Stimulated activated CD4-positive, alpha-beta T cell treated with anti-CD3 and anti-CD28 coated beads, Interleukin-1b, Interleukin-23, amount 100 ng/mL, for 48 hours (primary cell): ENCODE measurements around the gene CPEB4.

Experiments used
- DNase-seq: peaks from one replicate; pipeline ENCODE4 v3.0.0-alpha.2; 2020

CPEB4 gene

DNA sequence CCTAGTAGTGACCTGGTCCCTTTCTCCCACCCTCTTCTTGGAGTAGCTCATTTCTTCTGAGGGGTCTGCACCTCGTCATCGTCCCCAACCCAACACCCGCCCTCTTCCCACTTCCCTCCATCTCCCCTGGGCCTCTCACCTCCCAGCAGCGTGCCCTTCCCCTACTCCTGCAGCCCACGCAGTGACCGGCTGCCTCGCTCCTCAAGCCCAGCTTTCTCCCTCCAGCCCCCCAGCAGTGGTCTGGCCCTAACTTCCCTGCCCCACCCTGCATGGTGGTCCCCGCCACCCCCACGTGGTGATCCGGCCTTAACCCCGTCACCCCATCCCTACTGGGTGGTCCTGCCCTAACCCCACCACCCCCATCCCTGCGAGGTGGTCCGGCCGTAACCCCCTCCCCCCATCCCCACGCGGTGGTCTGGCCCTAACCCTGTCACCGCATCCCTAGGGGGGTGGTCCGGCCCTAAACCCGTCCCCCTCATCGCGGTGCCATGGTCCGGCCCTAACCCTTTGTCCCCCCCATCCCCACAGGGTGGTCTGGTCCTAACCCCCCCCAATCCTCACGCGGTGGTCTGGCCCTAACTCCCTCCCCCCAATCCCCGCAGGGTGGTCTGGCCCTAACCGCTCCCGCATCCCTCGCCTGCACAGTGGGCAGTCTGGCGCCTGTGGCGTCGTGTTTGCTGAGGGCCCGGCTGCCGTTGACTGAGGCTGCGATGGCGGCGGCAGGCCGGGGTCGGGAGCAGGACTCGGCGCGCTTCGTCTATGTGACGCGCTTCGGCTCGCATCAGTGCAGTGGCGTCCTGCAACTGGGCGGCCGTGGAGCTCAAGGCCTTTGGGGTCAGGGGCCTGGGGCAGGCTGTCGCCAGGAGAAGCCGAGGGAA lies 100.6 kb downstream of the CPEB4 start, which contains the start of gene C5orf47:
Gene C5orf47, plus strand, starts transcription at position 617 of the 878 bp plus-strand sequence. Its CDS starts 94 bp downstream, at position 711.
- DNase-seq, result no peak

DNA sequence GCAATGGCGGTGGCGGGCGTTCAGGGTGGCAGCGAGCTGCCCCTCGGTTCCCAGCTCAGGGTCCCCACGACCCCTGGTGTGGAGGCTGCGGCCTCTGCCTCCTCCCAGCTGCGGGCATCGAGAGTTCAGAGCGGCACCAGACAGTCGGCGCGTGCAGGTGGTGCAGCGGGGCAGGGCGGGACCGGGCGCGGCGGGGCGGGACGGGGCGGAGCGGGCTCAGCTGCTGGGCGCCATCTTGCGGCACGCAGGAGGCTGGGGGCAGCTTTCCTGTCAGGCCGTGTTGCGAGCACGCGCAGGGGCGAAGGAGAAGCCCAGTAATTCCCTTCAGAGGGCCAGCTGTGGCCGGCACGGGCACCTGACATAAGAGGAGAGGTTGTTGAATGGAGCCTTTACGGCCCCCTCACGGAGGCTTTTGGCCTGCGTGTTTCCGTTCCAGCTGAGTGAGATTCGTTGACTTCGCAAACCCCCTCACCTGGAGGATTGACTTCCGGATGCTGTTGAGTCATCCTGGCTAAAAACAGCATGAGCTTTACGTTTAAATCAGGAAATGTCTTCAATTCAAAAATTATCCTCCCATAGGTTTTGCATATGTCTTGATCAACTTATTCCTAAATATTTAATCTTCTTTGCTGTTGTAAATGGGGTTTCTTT lies 101.4 kb downstream of the CPEB4 start:
- no peak for DNase-seq

DNA sequence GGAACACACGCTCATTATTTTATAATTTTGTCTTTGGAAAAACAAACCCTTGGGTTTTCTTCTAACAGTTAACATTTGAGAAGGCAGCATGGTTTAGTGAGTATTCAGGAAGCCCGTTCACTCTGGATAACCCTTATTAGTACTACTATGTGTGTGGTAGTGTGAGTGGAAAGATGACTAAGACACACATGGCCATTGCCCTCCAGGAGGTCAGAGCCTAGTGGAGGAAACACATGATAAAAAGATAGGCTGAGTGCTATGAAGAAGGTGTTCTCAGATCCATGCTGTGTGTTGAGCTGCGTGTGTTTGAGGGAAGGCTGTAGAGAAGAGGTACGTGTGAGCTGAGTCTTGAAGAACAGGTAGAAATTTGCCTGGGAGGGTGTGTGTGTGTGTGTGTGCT lies 109.2 kb downstream of the CPEB4 start:
- DNase-seq, result no peak

DNA sequence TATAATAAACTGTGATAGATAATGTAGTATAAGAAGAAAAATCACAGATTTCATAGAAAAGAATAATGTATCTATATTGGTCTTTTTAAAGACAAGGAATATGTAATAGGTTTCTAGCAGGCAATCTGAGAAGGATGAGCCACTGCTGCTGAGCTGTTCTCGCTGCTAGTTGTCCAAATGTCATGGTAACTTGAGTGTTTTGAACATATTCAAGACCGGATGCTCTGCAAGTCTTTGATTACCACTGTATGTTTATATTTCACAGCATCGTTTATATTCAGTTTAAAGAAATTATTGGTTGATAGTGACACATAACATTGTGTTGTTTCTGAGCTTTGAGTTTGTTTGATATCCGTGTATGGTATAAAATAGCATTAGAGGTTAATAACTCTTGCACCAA lies 110.4 kb downstream of the CPEB4 start:
- DNase-seq, result no peak

DNA sequence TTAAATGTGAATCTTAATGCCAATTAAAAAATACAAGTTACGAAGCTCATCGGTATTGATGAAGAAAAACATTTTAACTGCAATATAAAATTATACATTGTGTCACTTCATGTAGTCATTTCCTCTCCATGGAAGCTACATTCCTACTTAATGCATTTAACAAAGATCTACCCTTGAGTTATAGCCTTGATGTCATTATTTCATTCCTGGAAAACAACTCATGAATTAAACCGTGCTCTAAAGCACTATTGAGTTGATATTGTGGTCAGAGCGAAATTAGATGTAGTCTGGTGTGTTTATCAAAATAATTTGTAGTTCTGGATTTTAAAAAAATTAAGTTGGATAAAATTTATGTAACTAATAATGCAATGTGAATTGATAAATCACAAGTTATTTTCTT lies 111.9 kb downstream of the CPEB4 start:
- DNase-seq, result no peak

DNA sequence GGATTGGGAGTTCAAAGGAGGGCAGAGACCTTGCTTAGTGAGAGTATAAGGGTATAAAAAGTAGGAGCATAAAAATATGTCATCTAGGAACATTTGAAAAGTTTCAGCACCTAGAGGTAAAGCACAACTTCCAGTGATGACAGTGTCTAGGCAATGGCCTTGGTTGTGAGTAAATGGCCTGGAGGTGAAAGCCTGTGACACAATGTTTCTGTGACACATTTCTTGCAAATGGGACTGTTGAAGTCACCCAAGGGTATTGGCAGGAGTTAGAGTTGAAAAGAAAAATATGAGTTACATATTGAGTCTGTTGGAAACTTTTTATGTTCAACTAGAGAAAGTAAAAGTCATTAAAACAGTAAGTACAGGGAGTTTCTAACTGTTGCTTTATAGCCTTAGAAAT lies 115.6 kb downstream of the CPEB4 start:
- DNase-seq, result peak; percentile 10

DNA sequence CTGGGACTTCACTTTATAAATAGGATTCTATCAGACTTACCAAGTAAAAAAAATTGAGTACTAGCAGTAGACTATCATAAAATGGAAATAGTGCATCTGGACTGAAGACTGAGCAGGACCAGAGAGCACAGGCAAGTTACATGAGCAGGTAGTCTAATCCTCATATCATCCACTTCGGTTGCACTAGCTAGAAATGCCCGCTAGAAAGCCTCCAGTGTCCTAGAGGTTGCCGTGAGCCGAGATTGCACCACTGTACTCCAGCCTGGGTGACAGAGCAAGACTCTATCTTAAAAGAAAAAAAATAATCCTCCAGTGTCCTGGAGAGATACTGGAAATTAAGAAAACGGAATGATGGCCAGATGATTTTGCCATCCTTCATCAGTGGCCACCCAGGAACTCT lies 120.8 kb downstream of the CPEB4 start:
- no peak for DNase-seq

DNA sequence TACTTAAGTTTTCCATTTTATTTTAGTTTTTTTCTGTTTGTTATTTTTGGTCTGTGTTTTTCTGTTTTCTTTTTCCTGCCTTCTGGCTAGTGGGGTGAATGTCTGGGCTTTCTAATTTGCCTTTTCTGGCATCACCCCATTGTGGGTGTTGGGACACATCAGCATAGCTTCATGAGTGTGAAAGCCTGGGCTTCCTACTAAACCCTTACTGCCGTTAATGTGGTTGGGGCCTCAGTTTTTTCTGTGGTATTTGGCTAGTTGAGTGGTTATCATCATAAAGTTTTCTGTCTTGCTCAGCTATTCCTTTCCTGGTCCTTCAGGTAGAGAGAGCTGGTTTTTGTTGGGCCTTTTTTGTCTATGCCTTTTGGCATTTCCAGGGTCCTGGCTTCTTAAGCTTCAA lies 122.2 kb downstream of the CPEB4 start:
- no peak for DNase-seq

DNA sequence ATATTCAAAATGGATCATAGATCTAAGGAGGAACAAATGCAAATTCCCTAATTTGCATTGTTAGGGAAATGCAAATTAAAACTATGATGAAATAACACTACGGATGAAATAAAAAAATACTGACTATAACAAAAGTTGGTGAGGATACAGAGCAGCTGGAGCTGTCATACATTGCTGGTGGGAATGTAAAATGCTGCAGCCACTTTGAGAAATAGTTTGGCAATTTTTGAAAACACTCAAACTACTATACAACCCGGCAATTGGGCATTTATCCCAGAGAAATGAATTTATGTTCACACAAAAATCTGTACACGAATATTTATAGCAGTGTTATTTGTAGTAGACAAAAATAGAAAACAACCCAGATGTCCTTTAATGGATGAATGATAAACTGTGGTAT lies 123.3 kb downstream of the CPEB4 start:
- DNase-seq, result no peak
